ENCODE results near the gene CHD2. TPM values are rescaled to one million over a fixed set of nuclear protein-coding genes. Genes with fewer than 3 reads are reported as not detected.

Gene CHD2
- polyA plus RNA-seq, 2 donors: 25.8 to 32.8 TPM

GRCh38 chr15:92934716-92935115 lies 34.6 kb downstream of the CHD2 start:
- Histone ChIP-seq H3K4me1 (ENCODE audit: control insufficient read depth in 2 of 2, insufficient read depth in 2 of 2, low read length in 1 of 2) (no peaks in the 10 kb centered on the region), H3K36me3 (ENCODE audit: control insufficient read depth in 2 of 2, insufficient read depth in 2 of 2, low read length in 1 of 2) (peaks cover 7 to 16% of the 10 kb centered on the region in 2 donors), H3K9me3 (ENCODE audit: control insufficient read depth in 2 of 2, insufficient read depth in 1 of 2, low read depth in 1 of 2, low read length in 1 of 2) (no peaks in the 10 kb centered on the region), H3K27me3 (ENCODE audit: control insufficient read depth in 1 of 2, insufficient read depth in 2 of 2, low read length in 2 of 2) (no peaks in the 10 kb centered on the region), H3K4me3 (ENCODE audit: low read depth in 1 of 2, low read length in 2 of 2) (no peak overlapping the region), H3K27ac (ENCODE audit: low read depth in 2 of 2, low read length in 1 of 2) (no peak overlapping the region)
- WGBS, 2 donors: 83 to 87% methylated on average over 6 of the region's 6 CpGs

- H3K27ac ChIP-seq (ENCODE audit: low read depth in 2 of 2, low read length in 1 of 2): no peak overlapping the region
- H3K36me3 ChIP-seq (ENCODE audit: control insufficient read depth in 2 of 2, insufficient read depth in 2 of 2, low read length in 1 of 2): peaks cover 4 to 11% of the 10 kb centered on the region in 2 donors
- no peaks in the 10 kb centered on the region for H3K9me3 ChIP-seq (ENCODE audit: control insufficient read depth in 2 of 2, insufficient read depth in 1 of 2, low read depth in 1 of 2, low read length in 1 of 2)
- no peaks in the 10 kb centered on the region for H3K27me3 ChIP-seq (ENCODE audit: control insufficient read depth in 1 of 2, insufficient read depth in 2 of 2, low read length in 2 of 2)
- WGBS, 2 donors: 95 to 96% methylated on average over 2 of the region's 2 CpGs
- H3K4me1 ChIP-seq (ENCODE audit: control insufficient read depth in 2 of 2, insufficient read depth in 2 of 2, low read length in 1 of 2): no peaks in the 10 kb centered on the region
- no peak overlapping the region for H3K4me3 ChIP-seq (ENCODE audit: low read depth in 1 of 2, low read length in 2 of 2)
Observed at GRCh38 chr15:92936138-92936537, 36.0 kb downstream of the CHD2 start.

GRCh38 chr15:92936693-92937092 lies 36.6 kb downstream of the CHD2 start:
- H3K27me3 ChIP-seq (ENCODE audit: control insufficient read depth in 1 of 2, insufficient read depth in 2 of 2, low read length in 2 of 2): no peaks in the 10 kb centered on the region
- no peak overlapping the region for H3K27ac ChIP-seq (ENCODE audit: low read depth in 2 of 2, low read length in 1 of 2)
- H3K36me3 ChIP-seq (ENCODE audit: control insufficient read depth in 2 of 2, insufficient read depth in 2 of 2, low read length in 1 of 2): peaks cover 4 to 8% of the 10 kb centered on the region in 2 donors
- no peaks in the 10 kb centered on the region for H3K4me1 ChIP-seq (ENCODE audit: control insufficient read depth in 2 of 2, insufficient read depth in 2 of 2, low read length in 1 of 2)
- no peaks in the 10 kb centered on the region for H3K9me3 ChIP-seq (ENCODE audit: control insufficient read depth in 2 of 2, insufficient read depth in 1 of 2, low read depth in 1 of 2, low read length in 1 of 2)
- 89 to 95% methylated on average over 2 of the region's 2 CpGs for WGBS, 2 donors
- no peak overlapping the region for H3K4me3 ChIP-seq (ENCODE audit: low read depth in 1 of 2, low read length in 2 of 2)

- Histone ChIP-seq H3K4me3 (ENCODE audit: low read depth in 1 of 2, low read length in 2 of 2) (no peak overlapping the region), H3K27ac (ENCODE audit: low read depth in 2 of 2, low read length in 1 of 2) (no peak overlapping the region), H3K27me3 (ENCODE audit: control insufficient read depth in 1 of 2, insufficient read depth in 2 of 2, low read length in 2 of 2) (no peaks in the 10 kb centered on the region), H3K9me3 (ENCODE audit: control insufficient read depth in 2 of 2, insufficient read depth in 1 of 2, low read depth in 1 of 2, low read length in 1 of 2) (no peaks in the 10 kb centered on the region), H3K4me1 (ENCODE audit: control insufficient read depth in 2 of 2, insufficient read depth in 2 of 2, low read length in 1 of 2) (no peaks in the 10 kb centered on the region), H3K36me3 (ENCODE audit: control insufficient read depth in 2 of 2, insufficient read depth in 2 of 2, low read length in 1 of 2) (peaks cover 4 to 7% of the 10 kb centered on the region in 2 donors)
Observed at GRCh38 chr15:92937901-92938300, 37.8 kb downstream of the CHD2 start.

- H3K9me3 ChIP-seq (ENCODE audit: control insufficient read depth in 2 of 2, insufficient read depth in 1 of 2, low read depth in 1 of 2, low read length in 1 of 2): no peaks in the 10 kb centered on the region
- H3K27me3 ChIP-seq (ENCODE audit: control insufficient read depth in 1 of 2, insufficient read depth in 2 of 2, low read length in 2 of 2): no peaks in the 10 kb centered on the region
- WGBS, 2 donors: 84 to 93% methylated on average over 2 of the region's 2 CpGs
- no peaks in the 10 kb centered on the region for H3K4me1 ChIP-seq (ENCODE audit: control insufficient read depth in 2 of 2, insufficient read depth in 2 of 2, low read length in 1 of 2)
- peaks cover 4 to 6% of the 10 kb centered on the region in 2 donors for H3K36me3 ChIP-seq (ENCODE audit: control insufficient read depth in 2 of 2, insufficient read depth in 2 of 2, low read length in 1 of 2)
- no peak overlapping the region for H3K4me3 ChIP-seq (ENCODE audit: low read depth in 1 of 2, low read length in 2 of 2)
- H3K27ac ChIP-seq (ENCODE audit: low read depth in 2 of 2, low read length in 1 of 2): no peak overlapping the region
Observed at GRCh38 chr15:92938387-92938786, 38.3 kb downstream of the CHD2 start.

- no peaks in the 10 kb centered on the region for H3K9me3 ChIP-seq (ENCODE audit: control insufficient read depth in 2 of 2, insufficient read depth in 1 of 2, low read depth in 1 of 2, low read length in 1 of 2)
- H3K27ac ChIP-seq (ENCODE audit: low read depth in 2 of 2, low read length in 1 of 2): no peak overlapping the region
- no peaks in the 10 kb centered on the region for H3K27me3 ChIP-seq (ENCODE audit: control insufficient read depth in 1 of 2, insufficient read depth in 2 of 2, low read length in 2 of 2)
- WGBS, 2 donors: 82 to 95% methylated on average over 1 of the region's 1 CpG
- H3K4me1 ChIP-seq (ENCODE audit: control insufficient read depth in 2 of 2, insufficient read depth in 2 of 2, low read length in 1 of 2): no peaks in the 10 kb centered on the region
- no peak overlapping the region for H3K4me3 ChIP-seq (ENCODE audit: low read depth in 1 of 2, low read length in 2 of 2)
- peaks cover 6 to 13% of the 10 kb centered on the region in 2 donors for H3K36me3 ChIP-seq (ENCODE audit: control insufficient read depth in 2 of 2, insufficient read depth in 2 of 2, low read length in 1 of 2)
Observed at GRCh38 chr15:92941668-92942067, 41.5 kb downstream of the CHD2 start.

- H3K4me3 ChIP-seq (ENCODE audit: low read depth in 1 of 2, low read length in 2 of 2): no peak overlapping the region
- no peak overlapping the region for H3K27ac ChIP-seq (ENCODE audit: low read depth in 2 of 2, low read length in 1 of 2)
- WGBS, 2 donors: 93 to 96% methylated on average over 3 of the region's 3 CpGs
- H3K27me3 ChIP-seq (ENCODE audit: control insufficient read depth in 1 of 2, insufficient read depth in 2 of 2, low read length in 2 of 2): no peaks in the 10 kb centered on the region
- peaks cover 0 to 2% of the 10 kb centered on the region in 2 donors for H3K9me3 ChIP-seq (ENCODE audit: control insufficient read depth in 2 of 2, insufficient read depth in 1 of 2, low read depth in 1 of 2, low read length in 1 of 2)
- H3K36me3 ChIP-seq (ENCODE audit: control insufficient read depth in 2 of 2, insufficient read depth in 2 of 2, low read length in 1 of 2): peaks cover 13 to 17% of the 10 kb centered on the region in 2 donors
- H3K4me1 ChIP-seq (ENCODE audit: control insufficient read depth in 2 of 2, insufficient read depth in 2 of 2, low read length in 1 of 2): no peaks in the 10 kb centered on the region
Observed at GRCh38 chr15:92942706-92943105, 42.6 kb downstream of the CHD2 start.

- WGBS, 2 donors: 63 to 67% methylated on average over 1 of the region's 1 CpG
- Histone ChIP-seq H3K27ac (ENCODE audit: low read depth in 2 of 2, low read length in 1 of 2) (no peak overlapping the region), H3K27me3 (ENCODE audit: control insufficient read depth in 1 of 2, insufficient read depth in 2 of 2, low read length in 2 of 2) (no peaks in the 10 kb centered on the region), H3K4me3 (ENCODE audit: low read depth in 1 of 2, low read length in 2 of 2) (no peak overlapping the region), H3K4me1 (ENCODE audit: control insufficient read depth in 2 of 2, insufficient read depth in 2 of 2, low read length in 1 of 2) (no peaks in the 10 kb centered on the region), H3K9me3 (ENCODE audit: control insufficient read depth in 2 of 2, insufficient read depth in 1 of 2, low read depth in 1 of 2, low read length in 1 of 2) (peaks cover 0 to 4% of the 10 kb centered on the region in 2 donors), H3K36me3 (ENCODE audit: control insufficient read depth in 2 of 2, insufficient read depth in 2 of 2, low read length in 1 of 2) (peaks cover 14 to 20% of the 10 kb centered on the region in 2 donors)
Observed at GRCh38 chr15:92943581-92943980, 43.5 kb downstream of the CHD2 start.

GRCh38 chr15:92944946-92945521 lies 44.9 kb downstream of the CHD2 start:
- no peak overlapping the region for H3K4me3 ChIP-seq (ENCODE audit: low read depth in 1 of 2, low read length in 2 of 2)
- 86 to 92% methylated on average over 8 of the region's 8 CpGs for WGBS, 2 donors

GRCh38 chr15:92947071-92947730 lies 47.1 kb downstream of the CHD2 start:
- 90 to 97% methylated on average over 5 of the region's 5 CpGs for WGBS, 2 donors
- H3K4me3 ChIP-seq (ENCODE audit: low read depth in 1 of 2, low read length in 2 of 2): no peak overlapping the region
- H3K9me3 ChIP-seq (ENCODE audit: control insufficient read depth in 2 of 2, insufficient read depth in 1 of 2, low read depth in 1 of 2, low read length in 1 of 2): peaks cover 0 to 10% of the 10 kb centered on the region in 2 donors
- no peaks in the 10 kb centered on the region for H3K27me3 ChIP-seq (ENCODE audit: control insufficient read depth in 1 of 2, insufficient read depth in 2 of 2, low read length in 2 of 2)
- peaks cover 17 to 24% of the 10 kb centered on the region in 2 donors for H3K36me3 ChIP-seq (ENCODE audit: control insufficient read depth in 2 of 2, insufficient read depth in 2 of 2, low read length in 1 of 2)
- no peaks in the 10 kb centered on the region for H3K4me1 ChIP-seq (ENCODE audit: control insufficient read depth in 2 of 2, insufficient read depth in 2 of 2, low read length in 1 of 2)
- no peak overlapping the region for H3K27ac ChIP-seq (ENCODE audit: low read depth in 2 of 2, low read length in 1 of 2)

More at GRCh38 chr15:92944946-92945521, 44.9 kb downstream of the CHD2 start:
- peaks cover 13 to 21% of the 10 kb centered on the region in 2 donors for H3K36me3 ChIP-seq (ENCODE audit: control insufficient read depth in 2 of 2, insufficient read depth in 2 of 2, low read length in 1 of 2)
- no peaks in the 10 kb centered on the region for H3K27me3 ChIP-seq (ENCODE audit: control insufficient read depth in 1 of 2, insufficient read depth in 2 of 2, low read length in 2 of 2)
- no peak overlapping the region for H3K27ac ChIP-seq (ENCODE audit: low read depth in 2 of 2, low read length in 1 of 2)
- H3K4me1 ChIP-seq (ENCODE audit: control insufficient read depth in 2 of 2, insufficient read depth in 2 of 2, low read length in 1 of 2): no peaks in the 10 kb centered on the region
- peaks cover 0 to 10% of the 10 kb centered on the region in 2 donors for H3K9me3 ChIP-seq (ENCODE audit: control insufficient read depth in 2 of 2, insufficient read depth in 1 of 2, low read depth in 1 of 2, low read length in 1 of 2)
